ENCODE measurements around the gene CCR5AS.
"Not testable (repeated sequence)": the region's sequence is repeated elsewhere in the genome, so short reads cannot be mapped to it uniquely, and the experiment has no call there.

The CCR5AS gene

GRCh38 chr3:46405301-46406019 lies 1.4 kb downstream of the CCR5AS start:
- Histone ChIP-seq H3K4me3 (no peak overlapping the region), H3K36me3 (replicated peaks in 1 of 2; ENCODE audit: insufficient read depth in 1 of 2, low read depth in 2 of 2) (no peaks in the 10 kb centered on the region), H3K27ac (peak overlapping the region in 3 of 4 donors; percentile 48 to 78 (median 62)), H3K9me3 (no peaks in the 10 kb centered on the region), H3K4me1 (peaks cover 30% of the 10 kb centered on the region), H3K27me3 (no peaks in the 10 kb centered on the region)
- WGBS, 2 donors = 6 to 7% methylated on average over 10 to 11 of the region's 11 CpGs
- TF ChIP-seq, protein P1, sequence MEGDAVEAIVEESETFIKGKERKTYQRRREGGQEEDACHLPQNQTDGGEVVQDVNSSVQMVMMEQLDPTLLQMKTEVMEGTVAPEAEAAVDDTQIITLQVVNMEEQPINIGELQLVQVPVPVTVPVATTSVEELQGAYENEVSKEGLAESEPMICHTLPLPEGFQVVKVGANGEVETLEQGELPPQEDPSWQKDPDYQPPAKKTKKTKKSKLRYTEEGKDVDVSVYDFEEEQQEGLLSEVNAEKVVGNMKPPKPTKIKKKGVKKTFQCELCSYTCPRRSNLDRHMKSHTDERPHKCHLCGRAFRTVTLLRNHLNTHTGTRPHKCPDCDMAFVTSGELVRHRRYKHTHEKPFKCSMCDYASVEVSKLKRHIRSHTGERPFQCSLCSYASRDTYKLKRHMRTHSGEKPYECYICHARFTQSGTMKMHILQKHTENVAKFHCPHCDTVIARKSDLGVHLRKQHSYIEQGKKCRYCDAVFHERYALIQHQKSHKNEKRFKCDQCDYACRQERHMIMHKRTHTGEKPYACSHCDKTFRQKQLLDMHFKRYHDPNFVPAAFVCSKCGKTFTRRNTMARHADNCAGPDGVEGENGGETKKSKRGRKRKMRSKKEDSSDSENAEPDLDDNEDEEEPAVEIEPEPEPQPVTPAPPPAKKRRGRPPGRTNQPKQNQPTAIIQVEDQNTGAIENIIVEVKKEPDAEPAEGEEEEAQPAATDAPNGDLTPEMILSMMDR (IDR thresholded peaks at IDR 0.05) = no peak
- no peak for TF ChIP-seq POLR2A (IDR thresholded peaks at IDR 0.05)
- DNase-seq = peak; percentile 19 to 72 (median 34)
- intact Hi-C loops (cut with DNase I) = no loop called here
- peak; percentile 49 for ATAC-seq

DNA sequence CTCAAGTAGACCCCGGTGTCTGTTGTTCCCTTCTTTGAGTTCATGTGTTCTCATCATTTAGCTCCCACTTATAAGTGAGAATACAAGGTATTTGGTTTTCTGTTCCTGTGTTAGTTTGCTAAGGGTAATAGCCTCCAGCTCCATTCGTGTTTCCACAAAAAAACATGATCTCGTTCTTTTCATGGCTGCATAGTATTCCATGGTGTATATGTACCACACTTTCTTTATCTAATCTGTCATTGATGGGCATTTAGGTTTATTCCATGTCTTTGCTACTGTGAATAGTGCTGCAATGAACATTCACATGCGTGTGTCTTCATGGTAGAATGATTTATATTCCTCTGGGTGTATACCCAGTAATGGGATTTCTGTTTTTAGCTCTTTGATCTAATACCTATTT lies 4.0 kb downstream of the CCR5AS start:
- H3K27ac ChIP-seq; H3K4me3 ChIP-seq; DNase-seq; H3K36me3 ChIP-seq (replicated peaks in 1 of 2; ENCODE audit: insufficient read depth in 1 of 2, low read depth in 2 of 2); H3K9me3 ChIP-seq; intact Hi-C loops (cut with DNase I); ATAC-seq; H3K27me3 ChIP-seq: not testable (repeated sequence)
- H3K4me1 ChIP-seq = peaks cover 30% of the 10 kb centered on the region
- WGBS, 2 donors = 86 to 88% methylated on average over 4 of the region's 4 CpGs

DNA sequence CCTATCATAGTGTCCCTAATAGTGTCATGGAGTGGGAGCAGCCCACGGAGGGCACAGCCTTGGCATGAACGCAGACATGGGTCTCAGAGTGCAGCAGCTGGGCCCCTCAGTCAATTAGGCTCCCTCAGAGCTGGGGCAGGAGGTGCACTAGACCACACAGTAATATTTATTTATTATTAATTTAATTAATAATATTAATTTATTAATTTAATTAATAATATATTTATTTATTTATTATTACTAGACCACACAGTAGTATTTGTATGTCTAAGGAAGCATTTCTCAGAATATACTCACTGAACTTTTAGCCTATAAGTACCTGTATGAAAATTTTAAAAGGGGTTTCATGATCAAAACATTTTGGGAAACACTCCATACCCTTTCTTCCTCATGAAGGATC lies 5.3 kb downstream of the CCR5AS start:
- peaks cover 26% of the 10 kb centered on the region for H3K4me1 ChIP-seq

DNA sequence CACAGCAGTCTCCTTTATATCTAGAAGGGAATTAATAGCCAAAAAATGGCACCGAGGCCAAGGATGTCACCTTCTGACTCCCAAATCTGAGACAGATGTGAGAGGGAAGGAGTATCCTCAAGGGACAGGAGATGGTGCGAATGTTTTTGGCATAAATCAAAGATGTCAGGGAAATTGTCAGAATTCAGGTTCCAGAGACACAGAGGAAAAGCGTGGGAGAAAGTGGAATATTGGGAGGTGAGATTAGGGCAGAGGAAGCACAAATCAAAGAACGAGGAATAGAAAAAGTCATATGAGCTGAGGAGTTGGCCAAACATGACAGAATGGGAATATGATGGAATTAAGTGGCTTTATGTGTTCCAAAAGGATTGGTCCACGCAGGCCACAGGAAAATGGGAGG lies 6.0 kb downstream of the CCR5AS start:
- intact Hi-C loops (cut with DNase I) = no loop called here
- Histone ChIP-seq H3K27me3 (no peaks in the 10 kb centered on the region), H3K4me3 (no peak overlapping the region), H3K27ac (no peak overlapping the region), H3K9me3 (no peaks in the 10 kb centered on the region), H3K4me1 (peaks cover 18% of the 10 kb centered on the region), H3K36me3 (replicated peaks in 1 of 2; ENCODE audit: insufficient read depth in 1 of 2, low read depth in 2 of 2) (no peaks in the 10 kb centered on the region)
- WGBS, 2 donors = 83 to 92% methylated on average over 5 of the region's 5 CpGs
- ATAC-seq (no peak), DNase-seq (no peak)
- TF ChIP-seq POLR2A (IDR thresholded peaks at IDR 0.05) = no peak
- TF ChIP-seq, protein P1 (IDR thresholded peaks at IDR 0.05) = no peak

More for the DNA sequence above, 5.3 kb downstream of the CCR5AS start:
- H3K36me3 ChIP-seq (replicated peaks in 1 of 2; ENCODE audit: insufficient read depth in 1 of 2, low read depth in 2 of 2) = no peaks in the 10 kb centered on the region
- DNase-seq (no peak), ATAC-seq (no peak)
- H3K9me3 ChIP-seq = no peaks in the 10 kb centered on the region
- H3K27me3 ChIP-seq = no peaks in the 10 kb centered on the region
- no peak overlapping the region for H3K4me3 ChIP-seq
- 86 to 100% methylated on average over 2 of the region's 2 CpGs for WGBS, 2 donors
- no peak for TF ChIP-seq POLR2A (IDR thresholded peaks at IDR 0.05)
- TF ChIP-seq, protein P1 (IDR thresholded peaks at IDR 0.05) = no peak
- H3K27ac ChIP-seq = no peak overlapping the region
- intact Hi-C loops (cut with DNase I) = no loop called here

DNA sequence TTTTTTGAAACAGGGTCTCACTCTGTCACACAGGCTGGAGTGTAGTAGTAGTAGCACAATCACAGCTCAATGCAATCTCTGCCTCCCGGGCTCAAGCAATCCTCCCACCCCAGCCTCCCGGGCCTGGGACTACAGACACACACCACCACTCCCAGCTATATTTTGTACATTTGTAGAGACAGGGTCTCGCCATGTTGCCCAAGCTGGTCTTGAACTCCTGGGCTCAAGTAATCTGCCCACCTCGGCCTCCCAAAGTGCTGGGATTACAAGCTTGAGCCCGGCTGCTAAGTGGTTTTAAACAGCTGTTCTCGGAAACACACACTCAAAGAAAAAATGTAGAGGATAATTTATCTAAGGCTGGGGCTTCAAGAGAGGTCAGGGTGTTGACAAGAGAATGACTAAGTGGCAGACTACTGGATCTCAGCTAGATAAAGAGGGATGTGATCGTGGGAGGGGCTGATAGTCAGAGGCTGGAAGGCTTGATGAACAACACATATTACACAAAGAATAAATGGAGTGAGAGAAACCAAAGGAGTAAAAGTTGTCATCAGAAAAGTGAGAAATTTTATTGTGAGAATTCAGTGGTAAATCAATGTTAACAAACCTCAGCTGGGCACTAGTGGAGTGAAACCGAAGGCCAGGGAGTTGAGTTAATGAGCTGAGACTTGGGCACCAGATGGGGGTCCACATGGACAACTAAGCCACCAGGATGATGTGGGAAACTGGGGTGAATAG lies 6.7 kb downstream of the CCR5AS start:
- peaks cover 12% of the 10 kb centered on the region for H3K4me1 ChIP-seq
- intact Hi-C loops (cut with DNase I) = no loop called here
- H3K36me3 ChIP-seq (replicated peaks in 1 of 2; ENCODE audit: insufficient read depth in 1 of 2, low read depth in 2 of 2) = no peaks in the 10 kb centered on the region
- no peaks in the 10 kb centered on the region for H3K9me3 ChIP-seq
- 81 to 86% methylated on average over 8 of the region's 8 CpGs for WGBS, 2 donors
- ATAC-seq = no peak
- H3K4me3 ChIP-seq = no peak overlapping the region
- H3K27ac ChIP-seq = no peak overlapping the region
- TF ChIP-seq, protein P1 (IDR thresholded peaks at IDR 0.05) = no peak
- TF ChIP-seq POLR2A (IDR thresholded peaks at IDR 0.05) = no peak
- no peak for DNase-seq
- H3K27me3 ChIP-seq = no peaks in the 10 kb centered on the region
